ENCODE data around the gene RBM22.

- TF ChIP-seq CTCF (IDR thresholded peaks at IDR 0.05), result no peak
- TF ChIP-seq EP300 (IDR thresholded peaks at IDR 0.05), result no peak
- no peak for TF ChIP-seq POLR2A (IDR thresholded peaks at IDR 0.05)
These were observed 38.0 kb upstream of the RBM22 start for GRCh38 chr5:150738862-150739261.

Data from tibial nerve (tissue), 4 donors.